ENCODE results near the gene PARP16.
A peak's percentile ranks its signal among the peaks of the same experiment; 100 is the strongest.
"Not testable (repeated sequence)": the region's sequence is repeated elsewhere in the genome, so short reads cannot be mapped to it uniquely, and the experiment has no call there.

The PARP16 gene

DNA sequence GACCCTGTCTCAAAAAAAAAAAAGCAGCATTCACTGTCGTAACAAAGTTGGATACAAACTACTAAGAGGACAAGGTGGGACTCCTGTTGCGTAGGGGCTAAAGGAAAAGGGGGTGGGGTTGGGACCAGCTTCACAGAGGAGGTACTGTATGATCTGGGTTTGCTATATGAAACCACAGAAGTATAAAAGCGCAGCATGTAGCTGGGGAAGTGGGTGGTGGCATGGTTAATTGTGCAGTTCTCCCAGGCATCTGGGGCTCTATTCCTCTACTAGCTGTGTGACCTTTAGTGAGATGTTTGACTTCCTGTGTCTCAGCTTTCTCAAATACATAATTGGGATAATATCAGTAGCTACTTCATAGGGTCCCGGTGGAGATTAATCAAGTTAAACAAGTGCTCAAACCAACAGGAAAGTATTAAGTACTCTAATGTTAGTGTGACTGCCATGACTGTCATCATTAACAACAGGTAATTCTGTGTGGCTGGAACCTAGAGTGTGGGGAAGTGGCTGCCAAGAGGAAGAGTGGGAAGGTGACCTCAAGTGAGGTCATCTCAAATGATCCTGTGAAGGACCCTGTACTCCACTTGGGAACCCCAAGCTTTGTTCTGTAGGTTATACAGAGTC lies 11.5 kb downstream of the PARP16 start:
- no peak for DNase-seq

DNA sequence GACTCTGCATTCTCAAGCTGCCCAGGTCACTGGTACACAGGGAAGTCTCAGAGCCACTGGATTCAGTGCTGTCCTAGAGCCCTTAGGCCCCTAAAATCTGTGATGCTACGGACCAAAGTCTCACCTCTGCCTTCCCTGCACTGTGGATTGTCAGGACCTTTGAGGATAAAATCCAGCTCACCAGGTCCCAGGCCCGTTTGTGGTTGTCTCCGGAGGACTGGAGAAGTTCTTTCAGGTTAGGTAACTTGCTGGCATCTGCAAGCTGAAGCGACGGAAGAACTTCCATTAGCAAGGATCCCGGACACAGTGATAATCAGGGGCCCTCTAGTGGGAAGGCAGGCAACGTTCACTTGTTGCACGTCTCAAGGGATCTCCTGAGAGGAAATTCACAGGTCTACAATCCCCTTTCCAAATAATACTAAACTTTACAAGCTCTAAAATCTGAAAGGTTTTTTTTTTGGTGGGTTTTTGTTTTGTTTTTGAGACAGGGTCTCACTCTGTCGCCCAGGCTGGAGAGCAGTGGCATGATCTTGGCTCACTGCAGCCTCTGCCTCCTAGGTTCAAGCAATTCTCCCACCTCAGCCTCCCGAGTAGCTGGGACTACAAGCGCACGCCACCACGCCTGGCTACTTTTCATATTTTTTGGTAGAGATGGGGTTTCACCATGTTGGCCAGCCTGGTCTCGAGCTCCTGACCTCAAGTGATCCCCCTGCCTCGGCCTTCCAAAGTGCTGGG lies 15.7 kb downstream of the PARP16 start:
- DNase-seq: not testable (repeated sequence)

DNA sequence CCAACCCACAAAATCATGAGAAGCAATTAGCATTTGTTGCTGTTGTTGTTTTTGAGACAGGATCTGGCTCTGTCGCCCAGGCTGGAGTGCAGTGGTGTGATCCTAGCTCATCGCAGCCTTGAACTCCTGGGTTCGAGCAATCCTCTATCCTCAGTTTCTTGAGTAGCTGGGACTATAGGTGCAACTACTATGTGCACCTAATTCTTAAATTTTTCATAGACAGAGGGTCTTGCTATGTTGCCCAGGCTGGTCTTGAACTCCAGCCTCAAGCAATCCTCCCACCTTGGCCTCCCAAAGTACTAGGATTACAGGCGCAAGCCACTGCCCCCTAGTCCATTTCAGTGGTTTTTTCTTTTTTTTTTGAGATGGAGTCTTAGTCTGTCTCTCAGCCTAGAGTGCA lies 18.3 kb downstream of the PARP16 start:
- no peak for DNase-seq

DNA sequence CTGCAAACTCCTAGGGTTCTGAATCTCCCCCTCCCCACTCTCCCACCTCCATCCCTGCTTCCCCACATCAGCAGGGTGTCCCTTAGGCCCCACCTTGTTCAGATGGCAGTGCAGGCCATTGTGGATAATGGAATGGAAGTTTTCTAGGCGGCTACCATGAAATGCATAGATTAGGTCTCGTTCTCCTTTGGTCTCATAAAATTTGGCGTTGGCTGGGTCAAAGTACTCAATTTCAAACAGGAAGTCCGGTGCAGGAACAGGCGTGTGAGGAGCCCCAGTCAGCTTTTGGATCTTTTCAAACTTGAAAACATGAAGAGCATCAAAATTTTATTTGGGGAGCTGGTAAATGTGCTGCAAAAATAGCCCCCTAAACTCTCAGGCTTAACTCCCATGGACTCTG lies 20.2 kb downstream of the PARP16 start:
- no peak for DNase-seq

DNA sequence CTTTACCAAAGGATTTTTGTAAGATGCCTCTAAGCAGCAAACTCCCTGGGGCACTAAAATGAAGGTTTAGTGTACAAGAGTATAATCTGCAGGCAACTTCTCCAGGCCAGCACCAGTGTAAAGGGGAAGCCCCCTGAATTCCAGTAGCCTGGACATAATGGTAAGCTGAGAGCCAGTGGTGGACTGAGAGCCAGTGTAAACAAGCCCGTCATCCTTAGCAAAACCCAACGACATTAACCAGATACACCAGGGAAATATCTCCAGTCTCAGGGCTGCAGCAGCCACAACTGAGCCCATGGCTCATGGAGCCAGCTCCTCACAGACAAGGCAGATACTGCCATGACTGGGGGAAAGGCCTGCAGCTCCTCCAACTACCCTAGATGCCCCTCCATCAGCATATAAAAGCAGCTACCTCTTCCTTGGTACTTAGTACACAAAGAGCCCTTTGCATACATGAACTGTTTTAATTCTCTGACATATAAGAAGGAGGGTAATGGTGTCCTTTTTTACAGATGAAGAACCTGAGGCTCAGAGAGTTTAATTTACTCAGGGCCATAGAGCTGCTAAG lies 21.7 kb downstream of the PARP16 start:
- DNase-seq: no peak

DNA sequence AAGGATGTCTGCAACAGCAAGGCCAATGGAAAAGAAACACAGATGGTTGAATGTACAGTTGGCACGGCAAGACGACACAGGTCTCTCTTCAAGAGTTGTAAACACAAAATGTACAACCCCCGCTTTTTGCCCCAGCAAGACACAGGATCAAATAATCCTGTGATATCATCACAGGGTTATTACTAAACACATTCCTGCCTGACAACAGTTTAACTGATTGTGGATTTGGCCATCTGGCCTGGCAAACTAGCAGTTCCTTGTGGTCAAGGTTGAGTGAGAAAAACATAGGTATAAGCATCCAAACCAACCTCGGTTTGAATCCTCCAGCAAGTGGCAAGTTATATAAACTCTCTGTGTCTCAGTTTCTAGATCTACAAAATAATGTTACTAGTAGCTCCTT lies 23.4 kb downstream of the PARP16 start:
- DNase-seq: no peak

DNA sequence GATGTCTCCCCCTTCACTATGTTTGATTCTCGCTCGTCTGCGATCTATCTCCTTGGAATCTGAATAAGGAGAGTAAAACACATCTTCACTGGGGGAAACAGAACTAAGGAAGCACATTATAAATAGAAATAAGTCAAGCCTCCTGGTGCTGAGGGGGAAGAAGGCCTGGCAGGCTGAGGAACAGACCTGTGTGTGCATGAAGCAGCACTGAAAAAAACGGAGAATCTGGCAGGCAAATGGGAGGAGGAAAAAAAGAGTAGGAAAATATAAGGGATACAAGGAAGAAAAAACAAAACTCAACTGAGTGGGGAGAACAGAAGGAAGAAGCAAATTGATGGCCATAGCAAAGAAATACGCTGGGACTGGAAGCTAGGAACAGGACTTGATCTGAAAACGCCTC lies 25.7 kb downstream of the PARP16 start:
- DNase-seq: no peak

DNA sequence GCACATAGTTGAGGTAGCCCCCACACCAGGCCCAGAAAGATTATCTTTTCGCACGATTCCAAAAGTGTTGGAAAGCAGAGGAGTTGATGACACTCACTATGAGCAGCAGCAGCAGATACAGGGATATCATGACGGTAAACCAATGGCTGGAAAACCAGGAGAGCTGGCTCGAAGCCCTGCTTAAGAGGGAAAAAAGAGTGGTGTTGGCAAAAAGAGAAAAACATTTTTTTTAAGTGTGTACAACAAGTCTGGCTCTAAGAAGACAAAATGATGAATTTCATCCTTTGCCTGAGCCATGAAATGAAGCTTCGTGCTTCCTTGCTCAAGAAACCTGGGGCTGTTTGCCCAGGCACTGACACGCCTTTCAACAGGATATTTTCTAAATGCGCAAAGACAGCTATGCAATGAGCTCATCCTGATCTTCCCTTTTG lies 27.3 kb downstream of the PARP16 start:
- no peak for DNase-seq

DNA sequence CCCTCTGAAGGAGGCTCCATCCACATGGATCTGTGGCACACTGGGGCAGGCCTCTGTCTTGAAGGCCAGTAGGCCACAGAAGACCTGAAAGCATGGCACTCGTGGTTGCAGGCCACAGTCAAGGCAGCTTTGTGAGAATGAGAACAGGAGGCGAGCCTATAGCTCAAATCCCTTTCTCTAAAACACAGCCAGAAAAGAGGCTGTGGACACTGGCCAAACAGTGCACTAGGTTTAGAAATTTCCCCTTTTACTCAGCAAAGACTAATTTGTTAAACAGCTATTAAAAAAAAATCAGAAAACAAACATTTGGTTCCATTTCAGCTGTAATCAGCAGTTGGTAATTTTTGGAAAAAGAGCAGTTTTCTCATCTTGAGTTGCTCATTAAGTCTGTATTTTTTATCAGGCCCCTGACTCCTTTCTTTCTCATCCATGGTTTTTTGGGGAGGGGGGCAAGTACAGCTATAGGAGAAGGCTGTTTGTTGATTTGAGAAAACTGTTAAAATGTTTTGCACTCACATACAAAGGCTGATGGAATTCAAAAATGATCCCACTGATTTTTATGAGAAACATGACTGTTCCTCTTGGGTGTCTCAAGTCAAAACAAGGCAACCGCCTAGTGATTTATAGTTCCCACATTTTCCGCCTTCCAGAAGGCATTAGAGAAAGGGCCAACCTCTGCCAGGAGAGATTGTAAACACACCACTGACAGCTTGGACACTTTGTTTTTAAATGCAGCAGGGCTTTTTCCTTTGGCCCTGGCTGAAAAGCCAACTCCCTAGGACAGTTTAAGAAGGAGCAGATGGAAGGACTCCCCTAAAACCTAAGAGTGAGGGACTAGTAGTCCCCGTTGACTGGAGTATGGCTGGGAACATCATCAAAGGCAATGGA lies 28.1 kb downstream of the PARP16 start:
- no peak for DNase-seq

DNA sequence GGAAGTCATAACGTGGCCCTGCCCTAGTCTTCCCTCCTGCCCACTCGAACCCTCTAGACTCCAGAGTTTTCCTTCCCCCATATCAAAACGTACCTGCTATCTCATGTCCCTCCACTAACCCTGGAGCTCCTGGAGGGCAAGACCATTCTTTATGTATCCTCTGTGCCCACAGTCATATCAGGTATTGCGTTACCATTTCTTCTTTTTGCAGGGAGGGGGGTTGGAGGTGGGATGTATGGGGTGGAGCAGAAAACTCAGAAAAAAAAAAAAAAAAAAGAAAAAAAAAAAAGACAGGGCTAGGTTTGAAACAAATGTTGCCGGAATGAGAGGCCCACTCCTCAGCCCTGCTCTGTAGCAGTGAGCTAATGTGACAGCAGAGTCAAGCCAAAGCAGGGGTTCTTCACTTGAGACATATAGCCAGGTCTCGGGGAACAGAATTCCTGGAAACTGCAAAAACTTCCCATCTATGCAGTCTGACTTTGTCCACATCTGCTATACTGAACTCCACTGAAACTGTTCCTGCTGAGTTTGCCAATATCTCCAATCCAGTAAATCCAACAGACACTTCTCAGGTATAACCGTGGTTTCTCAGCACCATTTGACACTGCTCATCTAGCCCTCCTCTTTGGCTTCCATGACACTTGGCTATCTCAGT lies 31.1 kb downstream of the PARP16 start:
- DNase-seq: no peak

DNA sequence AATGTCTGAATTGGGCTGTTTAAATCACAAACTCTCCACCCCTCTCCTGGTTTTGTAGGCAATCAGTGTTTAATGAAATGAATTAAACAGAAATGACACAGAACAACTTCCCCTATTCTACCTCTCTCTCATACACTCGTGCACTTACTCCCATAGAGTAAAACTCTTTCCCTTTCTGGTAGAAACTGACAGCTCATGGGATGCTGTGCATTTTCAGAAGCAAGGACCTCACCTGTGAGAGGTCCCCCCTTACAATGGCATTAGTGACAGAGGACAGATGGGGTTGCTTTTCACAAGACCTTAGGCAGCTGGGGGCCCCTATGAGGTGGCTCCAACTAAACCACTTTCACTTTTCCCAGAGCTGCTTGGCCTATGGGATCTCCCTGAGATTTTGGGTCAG lies 31.9 kb downstream of the PARP16 start:
- no peak for DNase-seq

DNA sequence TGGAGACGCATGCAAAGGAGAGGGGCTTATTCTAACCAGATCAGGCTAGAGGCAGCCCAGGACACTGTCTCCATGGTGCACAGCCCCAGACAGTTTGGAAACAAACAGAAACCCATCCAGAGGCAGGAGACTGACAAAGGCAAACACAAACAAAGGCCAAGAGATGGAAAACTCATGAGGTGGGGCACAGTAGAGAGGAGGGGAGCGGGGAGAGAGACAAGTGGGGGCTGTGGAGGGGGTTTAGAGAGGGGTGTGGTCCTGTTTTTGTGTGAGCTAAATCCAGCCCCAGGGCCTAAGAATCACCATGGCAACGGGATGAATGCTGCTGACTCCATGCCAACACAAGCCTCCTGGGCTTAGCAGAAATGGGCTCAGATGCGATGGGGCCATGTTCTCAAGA lies 32.3 kb downstream of the PARP16 start:
- DNase-seq: no peak

DNA sequence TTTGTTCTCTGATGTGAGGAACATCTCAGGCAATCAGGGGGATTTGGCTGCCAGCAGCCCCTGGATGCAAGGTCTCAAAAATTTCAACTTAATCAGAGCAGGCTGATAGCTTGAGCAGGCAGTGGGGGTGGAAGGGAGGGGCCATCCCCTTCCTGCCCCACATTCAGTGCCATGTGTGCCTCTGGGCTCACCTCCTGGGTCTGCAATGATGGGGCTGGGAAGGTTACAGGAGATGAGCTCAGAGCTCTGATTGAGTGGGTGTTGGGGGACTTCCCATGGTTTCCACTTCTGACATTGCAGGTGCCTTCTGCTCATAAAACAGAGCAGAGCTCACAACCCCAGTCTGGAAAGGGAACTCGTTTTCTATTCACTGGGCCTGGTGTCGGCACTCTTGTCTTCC lies 37.0 kb downstream of the PARP16 start:
- peak; percentile 55 for DNase-seq

DNA sequence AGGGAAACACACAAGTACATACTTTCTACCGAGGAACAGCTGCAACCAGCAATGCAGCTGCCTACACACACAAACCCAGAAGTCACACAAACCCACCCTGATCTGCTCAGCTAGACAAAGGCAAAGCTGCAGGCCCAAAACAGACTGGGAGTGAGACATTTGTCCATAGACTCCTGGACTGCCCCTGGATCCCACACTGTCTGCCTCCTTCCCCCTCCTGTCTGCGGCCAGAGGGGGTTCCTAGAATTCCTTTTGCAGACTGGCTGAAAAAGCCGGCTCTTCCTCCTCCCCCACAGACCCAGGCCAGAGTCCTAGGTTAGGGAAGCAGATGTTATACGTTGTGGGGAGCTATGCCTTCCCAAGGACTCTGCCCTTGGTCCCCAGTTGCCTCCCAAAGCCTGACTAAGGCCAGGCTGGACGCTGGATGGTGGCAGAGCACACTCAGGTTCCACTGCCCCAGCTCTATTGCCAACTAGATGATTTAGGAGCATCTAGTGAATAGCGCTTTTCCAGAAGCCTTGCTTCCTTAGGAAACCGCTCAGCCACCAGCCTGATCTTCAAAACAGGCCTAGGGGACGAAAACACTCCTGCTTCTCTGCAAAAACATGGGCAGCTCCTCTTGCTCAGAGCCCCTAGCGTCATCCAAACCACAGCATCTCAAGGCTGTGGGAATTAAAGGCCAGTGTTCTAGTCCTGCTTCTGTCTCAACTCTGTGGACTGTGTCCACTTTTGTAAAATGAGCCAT lies 38.0 kb downstream of the PARP16 start:
- no peak for DNase-seq

DNA sequence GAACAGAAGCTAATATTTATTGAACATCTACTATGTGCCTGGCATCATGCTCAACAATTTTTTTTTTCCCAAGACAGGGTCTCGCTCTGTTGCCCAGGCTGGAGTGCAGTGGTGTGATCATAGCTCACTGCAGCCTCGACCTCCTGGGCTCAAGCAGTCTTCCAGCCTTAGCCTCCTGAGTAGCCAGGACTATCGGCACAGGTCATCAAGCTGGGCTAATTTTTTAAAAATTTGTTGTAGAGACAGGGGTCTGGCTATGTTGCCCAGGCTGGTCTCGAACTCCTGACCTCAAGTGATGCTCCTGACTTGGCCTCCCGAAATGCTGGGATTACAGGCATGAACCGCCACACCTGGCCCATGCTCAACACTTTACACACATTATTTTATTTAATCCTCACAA lies 39.7 kb downstream of the PARP16 start:
- no peak for DNase-seq

DNA sequence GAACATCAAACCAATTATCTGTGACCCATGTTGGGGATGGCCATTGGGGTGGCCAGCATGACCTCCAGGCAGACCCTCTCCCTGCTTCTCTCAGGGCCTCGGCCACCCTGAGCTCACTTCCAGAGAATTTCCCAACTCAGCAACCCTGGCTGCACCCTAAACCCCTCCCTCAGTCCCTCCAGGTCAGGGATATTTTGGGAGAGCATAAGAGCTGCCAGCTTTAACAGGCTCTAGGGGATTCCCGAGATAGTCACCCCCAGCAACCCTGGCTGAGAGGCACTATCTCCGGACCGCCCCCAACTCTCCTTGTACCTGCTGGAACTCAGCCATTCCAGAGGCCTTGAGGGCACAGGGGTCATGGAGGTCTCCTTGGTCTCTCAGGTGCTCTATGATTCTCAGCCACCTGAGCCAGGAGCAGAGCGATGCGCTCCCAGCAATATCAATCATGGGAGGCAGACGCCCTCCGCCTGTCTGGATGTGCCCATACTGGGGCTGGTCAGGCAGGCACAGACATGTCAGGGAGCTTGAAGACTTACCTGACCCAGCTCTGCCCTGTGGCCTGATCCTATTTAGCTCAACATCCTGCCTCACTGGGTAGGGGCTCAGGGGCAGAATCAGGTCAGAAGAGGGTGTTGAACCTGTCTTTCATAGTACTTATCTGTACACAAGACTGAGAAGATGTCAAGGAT lies 40.5 kb downstream of the PARP16 start:
- no peak for DNase-seq

DNA sequence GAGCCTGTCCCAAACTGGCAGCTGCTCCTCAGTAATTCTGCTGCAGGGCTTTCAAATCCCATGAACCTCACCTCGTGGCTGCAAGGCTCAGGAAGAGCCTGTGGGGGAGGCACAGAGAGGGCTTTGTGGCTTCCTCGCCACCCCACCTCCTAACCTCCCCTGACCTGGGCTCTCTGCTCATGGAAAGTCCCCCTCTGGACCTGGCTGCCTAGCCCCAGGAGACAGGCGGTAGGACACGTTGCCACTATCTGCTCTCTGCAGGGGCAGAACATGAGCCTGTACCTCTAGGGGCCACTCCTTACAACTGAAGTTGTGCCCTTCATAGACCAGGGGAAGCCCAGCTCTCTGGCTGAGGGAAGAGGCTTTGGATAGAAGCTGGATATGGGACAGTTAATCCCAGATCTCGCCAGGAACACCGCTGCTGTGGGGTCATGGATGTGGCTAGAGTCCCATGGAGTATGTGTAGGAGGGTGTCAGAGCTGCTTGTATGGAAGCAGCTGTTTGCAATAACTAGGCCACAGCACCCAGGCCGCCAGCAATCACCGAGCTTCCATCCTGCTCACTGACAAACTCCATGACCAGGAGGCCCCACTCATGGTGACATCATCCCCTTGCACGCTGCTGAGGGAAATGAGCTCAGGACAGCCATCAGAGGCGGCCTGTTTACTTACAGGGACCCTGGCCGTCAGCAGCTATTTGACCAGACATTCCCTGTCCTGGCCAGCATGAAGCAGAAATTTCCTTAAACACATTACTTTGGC lies 41.4 kb downstream of the PARP16 start:
- DNase-seq: no peak

DNA sequence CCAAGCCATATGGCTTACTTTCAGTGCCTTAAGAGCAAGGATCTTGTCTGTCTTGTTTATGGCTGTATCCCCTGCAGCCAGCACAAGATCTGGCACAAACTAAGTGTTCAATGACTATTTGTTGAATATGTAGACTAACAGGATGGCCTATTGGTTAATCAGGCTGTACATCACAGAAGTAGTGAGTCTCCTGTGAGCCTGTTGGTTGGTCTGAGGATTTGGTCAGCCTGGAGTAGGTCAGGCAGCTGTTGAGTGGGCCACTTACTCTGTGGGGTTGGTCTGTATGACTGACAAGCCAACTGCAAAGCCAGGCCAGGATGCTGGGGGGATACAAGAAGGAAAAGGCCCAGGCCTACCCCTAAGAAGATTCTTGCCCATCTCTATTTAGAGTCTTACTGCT lies 42.0 kb downstream of the PARP16 start:
- DNase-seq: no peak

DNA sequence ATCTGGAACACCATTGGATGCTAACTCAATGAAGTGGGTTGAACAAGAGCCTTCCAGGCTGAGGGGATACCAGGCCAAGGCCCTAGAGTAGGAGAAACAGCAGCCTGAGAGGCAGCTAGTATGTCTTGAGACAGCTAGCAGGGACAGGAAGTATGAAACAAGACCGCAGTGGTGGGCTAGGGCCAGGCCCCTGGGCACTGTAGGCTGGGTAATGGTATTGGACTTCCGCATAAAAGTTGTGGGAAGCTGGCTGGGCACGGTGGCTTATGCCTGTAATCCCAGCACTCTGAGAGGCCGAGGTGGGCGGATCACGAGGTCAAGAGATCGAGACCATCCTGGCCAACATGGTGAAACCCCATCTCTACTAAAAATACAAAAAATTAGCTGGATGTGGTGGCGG lies 50.2 kb downstream of the PARP16 start:
- not testable (repeated sequence) for DNase-seq

DNA sequence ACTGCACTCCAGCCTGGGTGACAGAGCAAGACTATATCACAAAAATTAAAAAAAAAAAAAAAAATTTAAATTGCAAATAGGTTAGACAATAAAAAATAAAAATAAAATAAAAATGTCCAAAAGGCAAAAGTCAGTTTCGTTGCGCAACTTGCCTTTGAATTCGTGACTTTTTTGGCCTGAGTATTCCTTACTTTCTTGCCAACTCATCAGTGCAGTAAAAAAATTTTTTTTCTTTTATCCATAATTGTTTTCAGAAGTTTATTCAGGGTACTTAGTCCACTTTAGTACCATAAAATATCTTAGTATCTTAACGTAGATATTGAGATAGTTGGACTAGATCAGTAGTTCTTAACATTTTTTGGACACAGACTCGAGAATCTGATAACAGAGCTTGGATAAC lies 53.0 kb downstream of the PARP16 start:
- no peak for DNase-seq

DNA sequence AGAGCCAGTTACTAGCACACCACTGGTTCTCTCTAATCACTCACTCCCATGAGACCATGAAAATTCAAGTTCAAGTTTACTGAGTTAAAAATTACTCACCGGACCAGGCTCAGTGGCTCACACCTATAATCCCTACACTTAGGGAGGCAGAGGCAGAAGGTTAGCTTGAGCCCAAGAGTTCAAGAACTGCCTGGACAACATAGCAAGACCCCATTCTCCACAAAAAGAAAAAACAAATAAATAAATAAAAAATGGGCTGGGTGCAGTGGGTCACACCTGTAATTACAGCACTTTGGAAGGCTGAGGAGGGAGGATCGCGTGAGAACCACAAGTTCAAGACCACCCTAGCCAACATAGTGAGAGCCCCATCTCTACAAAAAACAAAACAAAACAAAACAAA lies 54.2 kb downstream of the PARP16 start:
- DNase-seq: no peak

Data from stimulated activated CD4-positive, alpha-beta T cell treated with anti-CD3 and anti-CD28 coated beads, Interleukin-12 subunit alpha, Interleukin-12 subunit beta, amount 100 ng/mL, for 4 hours (primary cell).